Smooth muscle cell (in vitro differentiated cells): ENCODE measurements around the gene CAMK1D. TPM values are rescaled to one million over a fixed set of nuclear protein-coding genes. Genes with fewer than 3 reads are reported as not detected.

ENCODE experiments used
- DNase-seq: peaks from one replicate; lab custom pipeline; 2025; ENCODE audit not compliant: unreplicated experiment; lab: John Stamatoyannopoulos, UW
- H2AFZ ChIP-seq: fragments of 200-600 bp; sonication (generic); 2 replicates; pipeline ENCODE4 v1.6.0; 2016; ENCODE audit warnings: antibody characterized with exemption, low read depth, mild to moderate bottlenecking
- H3F3A ChIP-seq: fragments of 200-600 bp; sonication (generic); 2 replicates; pipeline ENCODE4 v1.6.0; 2017; ENCODE audit warnings: antibody characterized with exemption, low read depth
- H3K27ac ChIP-seq: fragments of 200-600 bp; sonication (generic); 2 replicates; pipeline ENCODE4 v1.5.1; 2016; ENCODE audit warnings: low read depth, mild to moderate bottlenecking
- H3K27me3 ChIP-seq: fragments of 200-600 bp; sonication (generic); 2 replicates; pipeline ENCODE4 v1.6.1; 2016; ENCODE audit warnings: low read depth, mild to moderate bottlenecking
- H3K36me3 ChIP-seq: fragments of 200-600 bp; sonication (generic); 2 replicates; pipeline ENCODE4 v1.5.1; 2016; ENCODE audit warnings: low read depth
- H3K4me1 ChIP-seq: fragments of 200-600 bp; sonication (generic); 2 replicates; pipeline ENCODE4 v1.5.1; 2016; ENCODE audit warnings: low read depth
- H3K4me2 ChIP-seq: fragments of 200-600 bp; sonication (generic); 2 replicates; pipeline ENCODE4 v1.6.0; 2016; ENCODE audit warnings: mild to moderate bottlenecking
- H3K4me3 ChIP-seq: fragments of 200-600 bp; sonication (generic); 2 replicates; pipeline ENCODE4 v1.5.1; 2016; ENCODE audit warnings: mild to moderate bottlenecking
- H3K79me2 ChIP-seq: fragments of 200-600 bp; sonication (generic); 2 replicates; pipeline ENCODE4 v1.6.0; 2016; ENCODE audit warnings: low read depth, mild to moderate bottlenecking
- H3K9ac ChIP-seq: fragments of 200-600 bp; sonication (generic); 2 replicates; pipeline ENCODE4 v1.6.0; 2016; ENCODE audit warnings: low read depth
- H3K9me3 ChIP-seq: fragments of 200-600 bp; sonication (generic); replicated peaks from 2 replicates; pipeline ENCODE4 v1.5.1; 2016; ENCODE audit warnings: low read depth
- H4K20me1 ChIP-seq: fragments of 200-600 bp; sonication (generic); 2 replicates; pipeline ENCODE4 v1.6.0; 2016; ENCODE audit warnings: low read depth
- WGBS: methylation state at CpG from one replicate; pipeline ENCODE4 v1.1.7; 2016; ENCODE audit warnings: low lambda C conversion rate; 5-methylcytosine and 5-hydroxymethylcytosine counted together
- polyA plus RNA-seq: library from polyadenylated mRNA; unstranded; fragments of >200 nt; fragmentation: Nextera tagmentation; extraction: Ambion mirVana; gene quantifications from 2 replicates; pipeline ENCODE4 v1.2.1, GENCODE V29; 2016
- total RNA-seq: library from RNA; depleted of rRNA; stranded (reverse); fragments of >200 nt; gene quantifications from 2 replicates; pipeline ENCODE4 v1.2.3, GENCODE V29; 2014
- TF ChIP-seq, protein P1 (sequence below): fragments of 200-600 bp; sonication (generic); IDR thresholded peaks from 2 replicates; pipeline ENCODE4 v1.5.1; 2017; ENCODE audit warnings: borderline replicate concordance, mild to moderate bottlenecking, antibody characterized with exemption; ENCODE audit not compliant: insufficient read depth, poor library complexity, severe bottlenecking

CAMK1D gene
- total and polyA plus RNA-seq, 2 experiments from 2014 or later, result 1.6 to 2.3 TPM

- no peaks in the 10 kb centered on the region for H3K79me2 ChIP-seq
- no peak overlapping the region for H3K4me2 ChIP-seq
- no peak for DNase-seq
- H3K36me3 ChIP-seq, result no peaks in the 10 kb centered on the region
- no peaks in the 10 kb centered on the region for H4K20me1 ChIP-seq
- no peak overlapping the region for H3K27ac ChIP-seq
- TF ChIP-seq, protein P1, sequence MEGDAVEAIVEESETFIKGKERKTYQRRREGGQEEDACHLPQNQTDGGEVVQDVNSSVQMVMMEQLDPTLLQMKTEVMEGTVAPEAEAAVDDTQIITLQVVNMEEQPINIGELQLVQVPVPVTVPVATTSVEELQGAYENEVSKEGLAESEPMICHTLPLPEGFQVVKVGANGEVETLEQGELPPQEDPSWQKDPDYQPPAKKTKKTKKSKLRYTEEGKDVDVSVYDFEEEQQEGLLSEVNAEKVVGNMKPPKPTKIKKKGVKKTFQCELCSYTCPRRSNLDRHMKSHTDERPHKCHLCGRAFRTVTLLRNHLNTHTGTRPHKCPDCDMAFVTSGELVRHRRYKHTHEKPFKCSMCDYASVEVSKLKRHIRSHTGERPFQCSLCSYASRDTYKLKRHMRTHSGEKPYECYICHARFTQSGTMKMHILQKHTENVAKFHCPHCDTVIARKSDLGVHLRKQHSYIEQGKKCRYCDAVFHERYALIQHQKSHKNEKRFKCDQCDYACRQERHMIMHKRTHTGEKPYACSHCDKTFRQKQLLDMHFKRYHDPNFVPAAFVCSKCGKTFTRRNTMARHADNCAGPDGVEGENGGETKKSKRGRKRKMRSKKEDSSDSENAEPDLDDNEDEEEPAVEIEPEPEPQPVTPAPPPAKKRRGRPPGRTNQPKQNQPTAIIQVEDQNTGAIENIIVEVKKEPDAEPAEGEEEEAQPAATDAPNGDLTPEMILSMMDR, result no peak
- no peak overlapping the region for H3K9ac ChIP-seq
- H3K9me3 ChIP-seq, result no peaks in the 10 kb centered on the region
- no peaks in the 10 kb centered on the region for H3F3A ChIP-seq
- H2AFZ ChIP-seq, result no peak overlapping the region
- H3K4me3 ChIP-seq, result no peak overlapping the region
- H3K4me1 ChIP-seq, result peaks cover 11% of the 10 kb centered on the region
- H3K27me3 ChIP-seq, result no peaks in the 10 kb centered on the region
- WGBS, result 64% methylated on average over 5 of the region's 5 CpGs
These were observed 416.9 kb downstream of the CAMK1D start for GRCh38 chr10:12766223-12766622.

GRCh38 chr10:12768156-12769100, 419.1 kb downstream of the CAMK1D start:
- peak overlapping the region; percentile 87 for H3K4me2 ChIP-seq
- no peaks in the 10 kb centered on the region for H3F3A ChIP-seq
- no peaks in the 10 kb centered on the region for H3K79me2 ChIP-seq
- peaks cover 11% of the 10 kb centered on the region for H3K4me1 ChIP-seq
- TF ChIP-seq, protein P1, result no peak
- H3K9me3 ChIP-seq, result no peaks in the 10 kb centered on the region
- no peaks in the 10 kb centered on the region for H3K27me3 ChIP-seq
- H3K9ac ChIP-seq, result peak overlapping the region; percentile 93
- peak overlapping the region; percentile 57 for H2AFZ ChIP-seq
- no peak for DNase-seq
- no peaks in the 10 kb centered on the region for H4K20me1 ChIP-seq
- peak overlapping the region; percentile 97 for H3K27ac ChIP-seq
- peak overlapping the region; percentile 29 for H3K4me3 ChIP-seq
- 21% methylated on average over 16 of the region's 16 CpGs for WGBS
- H3K36me3 ChIP-seq, result no peaks in the 10 kb centered on the region

DNA sequence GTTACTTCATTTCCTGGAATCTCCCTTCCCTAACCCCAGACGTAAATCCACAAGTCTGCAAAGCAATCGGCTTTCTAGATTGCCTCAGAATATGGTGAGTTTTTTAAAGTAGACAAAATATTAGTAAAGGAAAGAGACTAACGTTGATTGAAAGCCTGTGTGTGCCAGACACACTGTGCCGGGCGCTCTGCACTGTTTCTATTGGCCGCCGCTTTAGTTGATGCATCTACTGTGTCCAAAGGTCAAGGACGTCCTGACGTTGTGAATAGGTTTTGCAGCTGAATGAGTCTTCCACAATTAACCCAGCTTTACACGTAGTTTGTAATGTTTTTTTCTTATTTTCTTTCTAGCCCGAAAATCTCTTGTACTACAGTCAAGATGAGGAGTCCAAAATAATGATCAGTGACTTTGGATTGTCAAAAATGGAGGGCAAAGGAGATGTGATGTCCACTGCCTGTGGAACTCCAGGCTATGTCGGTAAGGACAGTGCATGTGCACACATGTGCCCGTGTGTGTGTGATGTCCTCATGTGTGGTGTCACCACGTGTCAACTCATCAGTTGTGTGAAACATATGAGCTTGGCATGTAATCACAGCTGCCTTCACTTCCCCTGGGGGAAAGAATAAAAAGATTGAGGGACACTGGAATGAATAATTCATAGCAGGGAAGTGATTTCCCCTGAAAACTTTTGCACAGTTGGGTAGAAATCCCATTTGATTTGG, 420.1 kb downstream of the CAMK1D start:
- Histone ChIP-seq H3K27me3 (no peaks in the 10 kb centered on the region), H3K9ac (no peak overlapping the region), H3F3A (no peaks in the 10 kb centered on the region), H3K4me3 (no peak overlapping the region), H3K36me3 (no peaks in the 10 kb centered on the region), H3K27ac (no peak overlapping the region), H3K9me3 (no peaks in the 10 kb centered on the region), H4K20me1 (no peaks in the 10 kb centered on the region), H3K4me1 (peaks cover 11% of the 10 kb centered on the region), H2AFZ (no peak overlapping the region), H3K4me2 (no peak overlapping the region), H3K79me2 (no peaks in the 10 kb centered on the region)
- 88% methylated on average over 14 of the region's 14 CpGs for WGBS
- TF ChIP-seq, protein P1, result no peak
- DNase-seq, result no peak
